ENCODE results near the gene CX3CL1.
"Not testable (repeated sequence)": the region's sequence is repeated elsewhere in the genome, so short reads cannot be mapped to it uniquely, and the experiment has no call there.

The CX3CL1 gene

DNA sequence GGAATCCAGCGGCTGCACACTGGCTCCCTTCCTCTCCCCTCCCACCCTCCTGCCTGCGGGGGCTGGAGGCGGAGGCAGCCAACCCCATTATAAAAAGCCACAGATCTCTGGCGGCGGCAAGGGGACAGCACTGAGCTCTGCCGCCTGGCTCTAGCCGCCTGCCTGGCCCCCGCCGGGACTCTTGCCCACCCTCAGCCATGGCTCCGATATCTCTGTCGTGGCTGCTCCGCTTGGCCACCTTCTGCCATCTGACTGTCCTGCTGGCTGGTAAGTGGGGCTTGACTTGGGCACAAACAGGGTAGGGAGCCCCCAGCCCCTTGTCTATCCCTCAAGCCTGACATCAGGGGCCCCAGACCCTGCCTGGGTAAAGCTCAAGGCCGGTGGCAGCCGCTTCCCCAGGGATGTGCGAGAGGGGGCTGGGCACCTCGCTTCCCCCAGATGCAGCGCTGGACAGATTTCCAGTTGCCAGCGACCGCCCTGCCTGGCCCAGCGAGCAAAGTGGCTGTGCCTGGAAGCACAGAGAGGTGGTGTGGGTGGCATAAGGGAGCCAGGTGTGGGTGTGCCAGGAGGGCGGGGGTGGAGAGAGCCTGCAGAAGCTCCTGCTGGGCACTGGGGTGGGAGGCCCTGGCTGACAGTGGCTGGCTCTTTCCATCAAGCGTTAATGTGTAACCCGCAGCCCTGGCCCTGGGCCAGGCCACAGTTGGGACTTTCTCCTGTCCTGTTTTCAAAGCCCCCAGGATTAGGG, at the start of gene CX3CL1:
CX3CL1 (plus strand) TSS at position 119 of the 745 bp plus-strand sequence; CDS start at position 198, 79 bp downstream.
- in situ Hi-C loops (cut with MboI; ENCODE audit: low sequenced_read_pairs), result no loop called here

DNA sequence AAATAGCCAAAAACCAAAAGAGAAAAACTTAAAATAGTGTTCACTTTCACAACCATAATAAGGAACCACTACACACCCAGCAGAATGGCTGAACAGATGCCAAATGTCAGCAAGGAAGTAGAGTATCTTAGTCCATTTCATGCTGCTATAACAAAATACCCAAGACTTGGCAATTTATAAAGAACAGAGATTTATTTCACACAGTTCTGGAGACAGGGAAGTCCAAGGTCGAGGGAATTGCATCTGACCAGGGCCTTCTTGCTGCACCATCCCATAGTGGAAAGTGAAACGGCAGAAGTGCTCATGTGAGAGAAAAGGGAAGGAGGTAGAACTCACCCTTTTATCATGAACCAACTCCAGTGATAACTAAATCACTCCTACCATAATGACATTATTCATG, 47.5 kb upstream of the CX3CL1 start:
- in situ Hi-C loops (cut with MboI; ENCODE audit: low sequenced_read_pairs), result no loop called here

DNA sequence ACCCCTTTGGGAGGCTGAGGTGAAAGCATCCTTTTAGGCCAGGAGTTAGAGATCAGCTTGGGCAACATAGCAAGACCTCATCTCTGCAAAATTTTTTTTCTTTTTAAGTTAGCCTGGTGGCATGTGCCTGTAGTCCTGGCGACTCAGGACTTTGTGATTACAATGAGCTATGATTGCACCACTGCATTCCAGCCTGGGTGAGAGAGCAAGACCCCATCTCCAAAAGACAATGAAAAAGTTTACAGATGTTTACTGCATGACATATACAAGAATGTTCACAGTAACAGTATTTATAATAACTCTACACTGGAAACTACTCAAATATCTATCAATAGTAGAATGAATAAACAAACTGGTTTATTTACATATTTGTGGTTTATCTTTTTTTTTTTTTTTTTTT, 46.8 kb upstream of the CX3CL1 start:
- in situ Hi-C loops (cut with MboI; ENCODE audit: low sequenced_read_pairs), result no loop called here

DNA sequence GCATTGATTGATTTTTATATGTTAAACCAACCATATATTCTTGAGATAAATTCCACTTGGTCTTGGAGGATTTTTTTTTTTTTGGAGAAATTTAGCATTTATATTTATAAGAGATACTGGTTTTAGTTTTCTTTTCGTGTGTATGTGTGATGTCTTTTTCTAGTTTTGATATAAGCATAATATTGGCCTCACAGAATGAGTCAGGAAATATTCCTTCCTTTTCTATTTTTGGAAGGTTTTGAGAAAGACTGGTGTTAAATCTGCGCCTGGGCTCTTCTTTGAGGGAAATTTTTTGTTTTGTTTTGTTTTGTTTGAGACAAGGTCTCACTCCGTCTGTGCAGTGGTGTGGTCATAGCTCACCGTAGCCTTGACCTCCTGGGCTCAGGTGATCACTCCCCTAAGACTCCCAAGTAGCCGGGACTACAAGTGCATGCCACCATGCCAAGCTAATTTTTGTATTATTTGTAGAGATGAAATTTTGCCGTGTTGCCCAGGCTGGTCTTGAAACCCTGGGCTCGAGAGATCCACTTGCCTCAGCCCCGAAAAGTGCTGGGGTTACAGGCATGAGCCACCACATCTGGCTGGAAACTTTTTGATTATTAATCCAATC, 42.5 kb upstream of the CX3CL1 start:
- in situ Hi-C loops (cut with MboI; ENCODE audit: low sequenced_read_pairs), result no loop called here

DNA sequence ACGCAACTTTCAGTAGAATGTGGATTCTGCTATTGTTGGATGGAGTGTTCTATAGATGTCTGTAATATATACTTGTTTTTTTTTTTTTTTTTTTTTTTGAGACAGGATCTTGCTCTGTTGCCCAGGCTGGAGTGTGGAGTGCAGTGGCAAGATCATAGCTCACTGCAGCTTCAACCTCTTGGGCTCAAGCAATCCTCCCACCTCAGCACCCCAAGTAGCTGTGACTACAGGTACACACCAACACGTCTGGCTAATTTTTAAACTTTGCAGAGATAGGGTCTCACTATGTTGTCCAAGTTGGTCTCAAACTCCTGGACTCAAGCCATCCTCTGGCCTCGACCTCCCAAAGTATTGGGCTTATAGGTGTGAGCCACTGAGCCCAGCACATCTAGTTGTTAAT, 40.9 kb upstream of the CX3CL1 start:
- in situ Hi-C loops (cut with MboI; ENCODE audit: low sequenced_read_pairs), result no loop called here

DNA sequence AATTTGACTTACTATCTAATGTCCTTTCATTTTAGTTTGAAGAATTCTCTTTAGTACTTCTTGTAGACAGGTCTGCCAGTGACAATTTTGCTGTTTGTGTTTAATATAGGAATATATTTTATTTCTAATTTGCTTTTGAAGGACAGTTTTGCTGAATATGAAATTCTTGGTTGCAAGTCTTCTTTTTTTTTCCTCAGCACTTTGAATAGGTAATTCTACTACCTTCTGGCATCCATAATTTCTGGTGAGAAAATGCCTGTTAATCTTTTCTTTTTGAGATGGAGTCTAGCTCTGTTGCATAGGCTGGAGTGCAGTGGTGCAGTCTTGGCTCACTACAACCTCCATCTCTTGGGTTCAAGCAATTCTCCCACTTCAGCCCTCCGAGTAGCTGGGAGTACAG, 38.9 kb upstream of the CX3CL1 start:
- in situ Hi-C loops (cut with MboI; ENCODE audit: low sequenced_read_pairs), result no loop called here

DNA sequence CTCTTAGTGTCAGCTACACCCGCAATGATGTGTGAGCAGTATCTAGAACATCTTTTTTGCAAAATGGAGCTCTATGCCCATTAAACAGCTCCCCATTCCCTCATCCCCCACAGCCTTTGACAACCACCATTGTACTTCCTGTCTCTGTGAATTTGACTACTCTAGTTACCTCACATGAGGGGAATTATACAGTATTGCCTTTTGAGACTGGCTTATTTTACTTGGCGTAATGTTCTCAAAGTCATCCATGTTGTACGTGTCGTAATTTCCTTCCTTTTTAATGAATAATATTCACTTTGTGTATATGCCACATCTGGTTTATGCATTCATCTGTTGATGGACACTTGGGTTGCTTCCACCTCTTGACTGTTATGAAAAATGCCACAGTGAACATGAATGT, 36.9 kb upstream of the CX3CL1 start:
- in situ Hi-C loops (cut with MboI; ENCODE audit: low sequenced_read_pairs), result no loop called here

DNA sequence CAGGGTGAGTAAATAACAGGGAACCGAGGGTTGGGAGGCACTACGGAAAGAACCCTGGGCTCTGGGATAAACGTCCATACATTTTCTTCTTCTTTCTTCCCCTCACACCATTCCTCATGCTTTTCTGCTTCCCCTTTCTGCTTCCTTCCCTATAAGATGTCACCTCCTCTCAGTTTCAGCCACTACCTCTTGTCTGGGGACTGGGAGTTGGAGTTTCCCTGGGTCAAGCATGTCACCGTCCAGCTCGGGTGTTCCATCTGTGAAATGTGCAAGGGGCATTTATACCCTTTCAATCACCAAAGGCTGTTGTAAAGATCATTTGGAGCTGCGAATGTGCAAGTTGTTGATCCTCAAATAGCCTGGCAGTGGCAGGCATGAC, 31.2 kb upstream of the CX3CL1 start:
- in situ Hi-C loops (cut with MboI; ENCODE audit: low sequenced_read_pairs), result no loop called here

DNA sequence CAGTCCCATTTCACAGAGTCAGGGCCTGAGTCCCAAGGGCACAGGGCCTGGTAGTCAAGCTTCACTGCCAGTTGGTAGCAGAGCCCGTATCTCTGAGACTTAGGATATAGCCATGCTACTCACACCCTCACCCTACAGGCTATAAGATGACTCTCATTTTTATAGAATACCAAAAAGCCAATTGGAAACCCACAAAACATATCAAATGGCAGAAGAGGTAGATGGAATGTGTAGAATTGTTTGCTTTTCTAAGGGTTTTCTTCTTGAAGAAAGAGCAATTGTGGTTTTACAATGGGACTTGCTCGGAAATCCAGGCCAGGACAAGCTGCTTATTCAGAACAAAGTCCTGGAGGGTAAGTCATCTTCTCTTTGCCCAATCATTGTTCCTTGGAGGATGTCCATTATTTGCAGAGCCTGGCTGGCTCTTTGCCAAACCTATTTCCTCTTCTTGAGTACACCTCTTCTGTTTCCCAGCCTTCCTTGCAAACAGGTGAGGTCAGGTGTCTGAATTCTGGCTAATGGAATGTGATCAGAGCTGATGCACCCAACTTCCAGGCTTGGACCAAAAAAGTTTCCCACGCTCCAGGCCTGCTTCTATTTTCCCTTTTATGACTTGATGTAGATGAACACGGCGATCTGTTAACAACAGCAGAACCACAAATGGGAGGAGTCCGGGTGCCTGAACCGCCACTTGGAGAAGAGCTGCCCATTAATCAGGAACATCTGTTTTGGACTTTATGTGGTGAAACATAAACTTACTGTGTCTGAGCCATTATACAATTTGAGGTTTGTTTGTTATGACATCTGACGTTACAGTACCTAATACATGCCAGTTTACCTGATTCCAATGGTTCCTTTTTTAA, 30.6 kb upstream of the CX3CL1 start:
- in situ Hi-C loops (cut with MboI; ENCODE audit: low sequenced_read_pairs), result no loop called here

DNA sequence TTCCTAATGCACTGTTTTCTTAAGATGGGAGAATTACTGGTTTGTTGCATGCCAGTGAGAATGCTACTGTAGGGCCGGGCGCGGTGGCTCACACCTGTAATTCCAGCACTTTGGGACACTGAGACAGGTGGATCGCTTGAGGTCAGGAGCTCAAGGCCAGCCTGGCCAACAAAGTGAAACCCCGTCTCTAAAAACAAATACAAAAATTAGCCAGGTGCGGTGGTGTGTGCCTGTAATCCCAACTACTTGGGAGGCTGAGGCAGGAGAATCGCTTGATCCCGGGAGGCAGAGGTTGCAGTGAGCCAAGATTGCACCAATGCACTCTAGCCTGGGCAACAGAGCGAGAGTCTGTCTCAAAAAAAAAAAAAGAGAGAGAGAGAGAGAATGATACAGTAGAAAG, 29.7 kb upstream of the CX3CL1 start:
- in situ Hi-C loops (cut with MboI; ENCODE audit: low sequenced_read_pairs), result not testable (repeated sequence)

DNA sequence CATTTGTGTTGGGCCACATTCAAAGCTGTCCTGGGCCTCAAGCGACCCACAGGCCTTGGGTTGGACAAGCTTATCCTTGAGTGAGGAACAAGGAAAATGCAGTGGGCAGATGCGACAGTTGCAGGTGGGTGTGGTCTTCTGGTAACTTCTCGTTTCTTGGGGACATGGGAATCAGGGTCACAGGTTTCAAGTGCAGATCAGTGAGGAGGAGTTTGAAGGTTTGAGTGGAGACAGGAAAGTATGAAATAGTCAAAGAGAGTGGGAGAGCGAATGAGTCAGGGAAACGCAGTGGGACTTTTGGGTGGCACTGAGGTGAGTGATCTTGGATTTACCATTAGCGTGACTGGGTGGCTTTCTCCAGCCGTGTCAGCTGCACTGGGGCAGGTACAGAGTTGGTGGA, 29.1 kb upstream of the CX3CL1 start:
- in situ Hi-C loops (cut with MboI; ENCODE audit: low sequenced_read_pairs), result no loop called here

DNA sequence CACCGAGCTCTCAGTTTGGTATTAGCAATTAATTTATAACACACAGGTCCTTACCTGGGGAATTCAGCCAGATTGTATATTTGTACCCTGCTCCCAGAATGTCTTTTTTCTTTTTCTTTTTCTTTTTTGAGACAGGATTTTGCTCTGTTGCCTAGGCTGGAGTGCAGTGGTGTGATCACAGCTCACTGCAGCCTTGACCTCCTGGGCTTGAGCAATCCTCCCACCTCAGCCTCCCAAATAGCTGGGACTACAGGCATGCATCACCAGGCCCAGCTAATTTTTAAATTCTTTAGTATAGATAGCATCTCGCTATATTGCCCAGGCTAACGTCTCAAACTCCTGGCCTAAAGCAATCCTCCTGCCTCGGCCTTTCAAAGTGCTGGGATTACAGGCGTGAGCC, 28.2 kb upstream of the CX3CL1 start:
- in situ Hi-C loops (cut with MboI; ENCODE audit: low sequenced_read_pairs), result not testable (repeated sequence)

DNA sequence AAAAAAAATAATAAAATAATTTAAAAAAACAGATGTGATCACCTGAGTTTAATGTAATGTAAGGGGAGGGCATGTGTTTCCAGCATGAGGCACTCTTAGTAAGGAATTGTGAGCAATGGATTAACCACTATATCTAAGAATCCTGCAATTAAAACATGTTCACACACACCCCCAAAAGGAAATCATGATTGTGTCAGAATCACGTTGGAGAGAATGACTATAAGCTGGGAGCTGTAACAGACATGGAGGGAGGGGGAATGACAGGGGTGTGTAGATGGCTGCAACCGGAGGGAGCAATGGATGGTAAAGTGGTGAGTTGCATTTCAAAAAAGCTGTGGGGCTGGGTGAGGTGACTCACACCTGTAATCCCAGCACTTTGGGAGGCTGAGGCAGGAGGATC, 27.3 kb upstream of the CX3CL1 start:
- in situ Hi-C loops (cut with MboI; ENCODE audit: low sequenced_read_pairs), result no loop called here

DNA sequence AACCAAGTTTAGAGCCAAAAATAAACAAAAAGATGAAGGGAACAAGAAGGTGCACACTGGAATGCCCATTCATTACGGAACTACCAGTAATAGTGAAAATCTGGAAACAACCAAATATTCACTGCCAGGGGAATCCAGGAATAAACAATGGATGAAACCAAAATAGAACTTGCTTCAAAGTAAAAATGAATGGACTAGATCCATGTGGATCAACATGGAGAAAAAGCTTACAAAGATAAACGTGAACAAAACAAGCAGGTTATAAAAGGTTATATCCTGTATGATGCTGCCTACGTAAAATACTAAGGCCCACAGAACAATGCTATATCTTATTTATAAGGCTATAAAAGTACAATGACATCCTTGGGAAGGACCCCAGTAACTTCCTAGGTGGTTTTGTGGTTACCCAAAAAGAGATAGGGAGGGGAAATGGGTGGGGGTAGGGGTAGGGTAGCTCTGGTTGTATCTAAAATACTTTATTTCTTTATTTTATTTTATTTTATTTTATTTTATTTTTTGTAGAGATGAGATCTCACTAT, 26.6 kb upstream of the CX3CL1 start:
- in situ Hi-C loops (cut with MboI; ENCODE audit: low sequenced_read_pairs), result no loop called here

DNA sequence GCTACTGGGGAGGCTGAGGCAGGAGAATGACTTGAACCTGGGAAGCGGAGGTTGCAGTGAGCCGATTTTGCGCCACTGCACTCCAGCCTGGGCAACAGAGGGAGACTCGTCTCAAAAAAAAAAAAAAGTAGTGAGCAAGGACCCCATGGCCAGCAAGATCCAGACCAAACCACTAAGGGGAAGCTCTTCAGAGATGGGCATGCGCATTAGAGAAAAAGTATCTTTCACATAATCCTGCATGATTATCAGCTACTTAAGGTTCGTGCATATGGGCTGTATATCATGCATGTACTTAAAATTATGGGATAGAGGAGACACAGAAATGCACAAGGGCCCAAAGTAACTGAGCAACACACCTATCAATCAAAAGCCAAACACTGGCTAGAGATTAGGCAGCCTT, 24.4 kb upstream of the CX3CL1 start:
- in situ Hi-C loops (cut with MboI; ENCODE audit: low sequenced_read_pairs), result no loop called here

DNA sequence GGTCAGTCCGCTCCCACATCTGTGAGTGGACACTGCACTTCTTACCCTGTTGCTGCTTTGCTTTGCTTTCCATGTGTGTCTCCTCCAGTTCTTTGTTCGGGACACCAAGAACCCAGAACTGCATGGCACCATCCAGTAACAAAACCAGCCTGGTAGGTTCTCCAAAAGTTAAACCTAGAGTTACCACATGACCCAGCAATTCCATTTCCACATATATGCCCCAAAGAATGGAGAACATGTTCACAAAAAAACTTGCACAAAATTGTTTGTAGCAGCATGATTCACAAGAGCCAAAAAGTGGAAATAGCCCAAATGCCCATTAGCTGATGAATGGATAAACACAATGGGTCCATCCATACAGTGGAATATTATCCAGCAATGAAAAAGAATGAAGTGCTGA, 24.0 kb upstream of the CX3CL1 start:
- in situ Hi-C loops (cut with MboI; ENCODE audit: low sequenced_read_pairs), result no loop called here

DNA sequence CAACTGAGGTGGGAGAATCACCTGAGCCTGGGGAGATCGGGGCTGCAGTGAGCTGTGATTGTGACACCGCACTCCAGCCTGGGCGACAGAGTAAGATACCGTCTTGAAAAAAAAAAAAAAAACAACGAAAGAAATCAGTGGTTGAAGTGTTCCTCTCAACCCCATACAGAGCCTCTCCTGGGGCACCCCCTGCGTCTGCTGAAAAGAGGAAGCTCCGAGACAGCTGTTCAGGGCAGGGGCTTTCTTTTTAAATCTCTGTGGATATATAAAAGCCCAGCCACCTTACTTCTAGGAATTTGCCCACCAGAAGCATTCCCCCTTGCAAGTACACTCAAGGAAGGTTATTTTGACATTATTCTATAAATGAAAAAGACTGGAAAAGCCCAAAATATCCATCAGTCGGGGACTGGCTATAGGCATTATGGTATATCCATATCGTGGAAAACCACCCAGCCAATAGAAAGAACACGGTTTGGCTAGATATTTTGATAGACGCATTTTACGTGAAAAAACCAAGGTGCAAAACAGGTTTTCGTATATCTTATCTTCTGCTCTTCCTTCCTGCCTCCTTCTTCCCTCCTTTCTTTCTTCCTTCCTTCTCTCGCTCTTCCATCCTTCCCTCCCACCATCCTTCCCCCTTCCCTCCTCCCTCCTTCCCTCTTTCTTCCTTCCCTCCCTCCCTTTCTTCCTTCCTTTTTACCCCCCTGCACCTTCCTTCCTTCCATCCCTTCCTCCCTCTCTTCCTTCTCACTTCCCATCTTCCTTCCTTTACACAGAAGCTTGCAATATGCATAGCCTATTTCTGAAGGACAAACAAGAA, 22.9 kb upstream of the CX3CL1 start:
- in situ Hi-C loops (cut with MboI; ENCODE audit: low sequenced_read_pairs), result no loop called here

DNA sequence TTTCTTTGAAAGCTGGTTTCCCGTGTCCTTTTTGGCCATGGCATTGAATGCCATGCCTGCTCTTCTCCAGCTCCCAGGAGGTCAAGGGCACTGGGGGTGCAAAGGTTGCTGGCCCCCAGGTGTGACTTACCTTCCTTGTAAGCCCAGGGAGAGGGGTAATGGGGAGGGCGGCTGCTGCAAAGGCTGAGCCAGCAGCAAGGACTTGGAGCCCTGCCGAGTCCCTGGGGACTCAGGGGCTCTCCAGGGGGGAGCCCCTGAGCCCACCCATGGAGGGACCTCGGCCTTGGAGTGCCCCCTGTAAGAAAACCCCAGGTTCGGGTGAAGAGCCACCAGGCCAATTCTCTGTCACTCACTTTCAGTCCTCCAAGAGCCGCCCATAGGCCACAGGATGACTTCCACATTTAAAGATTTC, 19.6 kb upstream of the CX3CL1 start:
- in situ Hi-C loops (cut with MboI; ENCODE audit: low sequenced_read_pairs), result no loop called here

DNA sequence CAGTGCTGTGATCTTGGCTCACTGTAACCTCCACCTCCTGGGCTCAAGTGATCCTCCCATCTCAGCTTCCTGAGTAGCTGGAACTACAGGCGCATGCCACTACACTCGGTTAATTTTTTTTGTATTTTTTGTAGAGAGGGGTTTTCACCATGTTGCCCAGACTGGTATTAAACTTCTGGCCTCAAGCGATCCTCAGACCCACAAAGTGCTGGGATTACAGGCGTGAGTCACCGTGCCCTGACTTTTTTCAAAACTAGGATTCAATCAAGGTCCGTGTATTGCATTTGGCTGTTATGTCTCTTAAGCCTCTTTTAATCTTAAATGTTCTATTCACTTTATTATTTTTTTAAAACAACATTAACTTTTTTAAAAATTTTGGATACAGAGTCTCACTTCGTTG, 18.0 kb upstream of the CX3CL1 start:
- in situ Hi-C loops (cut with MboI; ENCODE audit: low sequenced_read_pairs), result no loop called here

DNA sequence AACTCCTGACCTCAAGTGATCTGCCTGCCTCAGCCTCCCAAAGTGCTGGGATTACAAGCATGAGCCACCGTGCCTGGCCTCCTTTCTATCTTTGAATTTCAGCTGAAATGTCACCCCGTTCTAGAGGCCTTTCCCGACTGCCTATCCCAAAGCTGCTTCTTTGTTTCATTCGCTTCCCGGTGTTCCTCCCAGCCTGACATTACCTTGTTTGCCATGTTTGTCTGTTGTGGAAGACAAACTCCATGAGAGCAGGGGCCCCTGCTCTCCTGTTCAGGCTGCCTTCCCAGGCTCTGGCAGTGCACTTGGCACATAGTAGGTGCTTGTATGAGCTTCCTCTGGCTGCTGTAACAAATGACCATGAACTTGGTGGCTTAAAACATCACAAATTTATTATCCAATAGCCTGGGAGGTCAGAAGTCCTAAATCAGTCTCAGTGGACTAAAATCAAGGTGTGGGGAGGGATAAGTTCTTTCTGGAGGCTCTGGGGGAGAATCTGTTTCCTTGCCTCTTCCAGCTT, 16.3 kb upstream of the CX3CL1 start:
- in situ Hi-C loops (cut with MboI; ENCODE audit: low sequenced_read_pairs), result no loop called here

DNA sequence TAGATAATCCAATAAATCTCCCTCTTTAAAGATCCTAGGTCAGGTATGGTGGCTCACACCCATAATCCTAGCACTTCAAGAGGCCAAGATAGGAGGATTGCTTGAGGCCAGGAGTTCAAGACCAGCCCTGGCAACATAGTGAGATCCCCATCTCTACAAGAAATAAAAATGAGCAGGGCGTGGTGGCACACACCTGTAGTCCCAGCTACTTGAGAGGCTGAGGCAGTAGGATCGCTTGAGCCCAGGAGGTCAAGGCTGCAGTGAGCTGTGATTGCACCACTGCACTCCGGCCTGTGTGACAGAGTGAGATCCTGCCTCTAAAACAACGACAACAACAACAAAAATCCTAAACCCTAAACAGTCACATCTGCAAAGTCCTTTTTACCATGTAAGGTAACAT, 15.7 kb upstream of the CX3CL1 start:
- in situ Hi-C loops (cut with MboI; ENCODE audit: low sequenced_read_pairs), result no loop called here

Data from HL-60/S4 (cell line).